GM23338 (cell line): ENCODE data around the gene CDR2L. TPM values are rescaled to one million over a fixed set of nuclear protein-coding genes. Genes with fewer than 3 reads are reported as not detected.

Experiments
- ATAC-seq: fragments of 200-7000 bp; cut with Tn5 transposase; 3 replicates; pipeline ENCODE4 v1.9.1; 2020
- DNase-seq: peaks from one replicate; pipeline ENCODE4 v3.0.0-alpha.2; 2015; ENCODE audit warnings: low spot score
- H2AFZ ChIP-seq: fragments of 200-600 bp; sonication (generic); 2 replicates; pipeline ENCODE4 v1.8.0; 2016; ENCODE audit warnings: antibody characterized with exemption, mild to moderate bottlenecking, moderate library complexity
- H3F3A ChIP-seq: fragments of 200-600 bp; sonication (generic); replicated peaks from 2 replicates; pipeline ENCODE4 v1.8.0; 2017; ENCODE audit warnings: antibody characterized with exemption, mixed run types, low read depth
- H3K27ac ChIP-seq: fragments of 200-600 bp; sonication (generic); 2 replicates; pipeline ENCODE4 v1.6.1; 2016; ENCODE audit warnings: low read depth
- H3K27me3 ChIP-seq: fragments of 200-600 bp; sonication (generic); 2 replicates; pipeline ENCODE4 v1.8.0; 2016; ENCODE audit warnings: mild to moderate bottlenecking, mixed run types, moderate library complexity; ENCODE audit not compliant: insufficient read depth
- H3K36me3 ChIP-seq: fragments of 200-600 bp; sonication (generic); 2 replicates; pipeline ENCODE4 v1.8.0; 2016; ENCODE audit warnings: mild to moderate bottlenecking; ENCODE audit not compliant: insufficient read depth
- H3K4me1 ChIP-seq: fragments of 200-600 bp; sonication (generic); 2 replicates; pipeline ENCODE4 v1.8.0; 2016; ENCODE audit warnings: mild to moderate bottlenecking, moderate library complexity; ENCODE audit not compliant: insufficient read depth
- H3K4me2 ChIP-seq: fragments of 200-600 bp; sonication (generic); 2 replicates; pipeline ENCODE4 v1.7.1; 2017; ENCODE audit warnings: mixed run types
- H3K4me3 ChIP-seq: fragments of 200-600 bp; sonication (generic); 2 replicates; pipeline ENCODE4 v1.6.1; 2016; ENCODE audit warnings: mixed run types
- H3K79me2 ChIP-seq: fragments of 200-600 bp; sonication (generic); replicated peaks from 2 replicates; pipeline ENCODE4 v1.8.0; 2017; ENCODE audit warnings: mild to moderate bottlenecking; ENCODE audit not compliant: insufficient read depth
- H3K9me2 ChIP-seq: fragments of 200-600 bp; sonication (generic); 2 replicates; pipeline ENCODE4 v1.8.0; 2017; ENCODE audit not compliant: insufficient read depth
- H4K20me1 ChIP-seq: fragments of 200-600 bp; sonication (generic); replicated peaks from 2 replicates; pipeline ENCODE4 v1.8.0; 2017; ENCODE audit warnings: mild to moderate bottlenecking; ENCODE audit not compliant: insufficient read depth
- H3K27ac Mint-ChIP-seq: 2 replicates; pipeline ENCODE4 v1.8.0; 2020; ENCODE audit warnings: inconsistent platforms, mild to moderate bottlenecking, moderate library complexity, mixed read lengths
- H3K27me3 Mint-ChIP-seq: 3 replicates; pipeline ENCODE4 v1.8.0; 2022; ENCODE audit warnings: low read depth, mild to moderate bottlenecking, moderate library complexity, mixed read lengths, inconsistent platforms; ENCODE audit not compliant: insufficient read depth, poor library complexity
- H3K36me3 Mint-ChIP-seq: 3 replicates; pipeline ENCODE4 v1.8.0; 2021; ENCODE audit warnings: low read depth, mild to moderate bottlenecking, inconsistent platforms, moderate library complexity, mixed read lengths
- H3K4me1 Mint-ChIP-seq: 3 replicates; pipeline ENCODE4 v1.8.0; 2020; ENCODE audit warnings: mild to moderate bottlenecking, inconsistent platforms, mixed read lengths
- H3K4me3 Mint-ChIP-seq: 3 replicates; pipeline ENCODE4 v1.8.0; 2021; ENCODE audit warnings: moderate library complexity, mild to moderate bottlenecking, inconsistent platforms, mixed read lengths
- H3K9me3 Mint-ChIP-seq: 3 replicates; pipeline ENCODE4 v1.8.0; 2020; ENCODE audit warnings: moderate library complexity, mild to moderate bottlenecking, inconsistent platforms, mixed read lengths
- CREB1 ChIP-seq: fragments of 250-450 bp; sonication (Bioruptor Pico); IDR thresholded peaks from 2 replicates; pipeline ENCODE4 v1.5.0; 2020; ENCODE audit warnings: low read depth, mild to moderate bottlenecking, moderate library complexity
- CTCF ChIP-seq, 2 experiments: fragments of 200-600 bp in 1 of 2; sonication (generic) in 1 of 2; conservative IDR thresholded peaks; 2 replicates each; pipeline versions ENCODE4 v1.5.1 to v1.6.1; 2016 to 2017; ENCODE audit warnings: antibody characterized with exemption in 2 of 2, low read depth in 2 of 2, mild to moderate bottlenecking in 2 of 2, moderate library complexity in 1 of 2
- EZH2 ChIP-seq: fragments of 200-600 bp; sonication (generic); IDR thresholded peaks from one replicate; pipeline ENCODE4 v1.8.0; 2017; ENCODE audit warnings: antibody characterized with exemption, mild to moderate bottlenecking, low read depth; ENCODE audit not compliant: unreplicated experiment
- EZH2phosphoT487 ChIP-seq: fragments of 200-600 bp; sonication (generic); IDR thresholded peaks from one replicate; pipeline ENCODE4 v1.8.1; 2018; ENCODE audit warnings: antibody characterized with exemption; ENCODE audit not compliant: unreplicated experiment
- JUNB ChIP-seq: IDR thresholded peaks from one replicate; pipeline ENCODE4 v1.6.1; 2016; ENCODE audit warnings: antibody characterized with exemption; ENCODE audit not compliant: unreplicated experiment
- NANOG ChIP-seq: IDR thresholded peaks from 2 replicates; pipeline ENCODE4 v1.6.1; 2016; ENCODE audit warnings: antibody characterized with exemption, borderline replicate concordance
- POLR2AphosphoS5 ChIP-seq: IDR thresholded peaks from 2 replicates; pipeline ENCODE4 v1.6.1; 2016; ENCODE audit warnings: antibody characterized with exemption, low read depth
- STAT1 ChIP-seq: IDR thresholded peaks from one replicate; pipeline ENCODE4 v1.6.1; 2016; ENCODE audit warnings: antibody characterized with exemption; ENCODE audit not compliant: unreplicated experiment
- ZNF114 ChIP-seq: fragments of 250-450 bp; sonication (Bioruptor Pico); IDR thresholded peaks from 2 replicates; pipeline ENCODE4 v1.5.0; 2020; ENCODE audit warnings: mild to moderate bottlenecking, moderate library complexity
- ZNF331 ChIP-seq: fragments of 250-450 bp; sonication (Bioruptor Pico); IDR thresholded peaks from 2 replicates; pipeline ENCODE4 v1.5.0; 2020; ENCODE audit warnings: low read depth, mild to moderate bottlenecking, moderate library complexity
- ZNF462 ChIP-seq: fragments of 250-450 bp; sonication (Bioruptor Pico); IDR thresholded peaks from 2 replicates; pipeline ENCODE4 v1.5.0; 2020; ENCODE audit warnings: mild to moderate bottlenecking, moderate library complexity
- polyA plus RNA-seq: library from polyadenylated mRNA; unstranded; fragments of >200 nt; fragmentation: Nextera tagmentation; extraction: Ambion mirVana; gene quantifications from 2 replicates; pipeline ENCODE4 v1.2.1, GENCODE V29; 2016
- total RNA-seq: library from RNA; depleted of rRNA; stranded (reverse); fragments of >200 nt; shearing (Covaris generic); gene quantifications from 2 replicates; pipeline ENCODE4 v1.2.3, GENCODE V29; 2014
- TF ChIP-seq, protein P1 (sequence below): IDR thresholded peaks from one replicate; pipeline ENCODE4 v1.6.1; 2018; ENCODE audit warnings: antibody characterized with exemption; ENCODE audit not compliant: unreplicated experiment

Gene CDR2L
- total and polyA plus RNA-seq, 2 experiments from 2014 or later = 17.7 to 35.8 TPM

GRCh38 chr17:74945543-74945942 lies 41.9 kb upstream of the CDR2L start (continued):
- TF ChIP-seq CREB1 (CRISPR knock-in tag) = no peak
- TF ChIP-seq EZH2phosphoT487 = no peak
- TF ChIP-seq CTCF (conservative IDR thresholded peaks at IDR 0.05; ENCODE audit: low read depth in 2 of 2) = no peak
- no peak for TF ChIP-seq ZNF114
- TF ChIP-seq, protein P1, sequence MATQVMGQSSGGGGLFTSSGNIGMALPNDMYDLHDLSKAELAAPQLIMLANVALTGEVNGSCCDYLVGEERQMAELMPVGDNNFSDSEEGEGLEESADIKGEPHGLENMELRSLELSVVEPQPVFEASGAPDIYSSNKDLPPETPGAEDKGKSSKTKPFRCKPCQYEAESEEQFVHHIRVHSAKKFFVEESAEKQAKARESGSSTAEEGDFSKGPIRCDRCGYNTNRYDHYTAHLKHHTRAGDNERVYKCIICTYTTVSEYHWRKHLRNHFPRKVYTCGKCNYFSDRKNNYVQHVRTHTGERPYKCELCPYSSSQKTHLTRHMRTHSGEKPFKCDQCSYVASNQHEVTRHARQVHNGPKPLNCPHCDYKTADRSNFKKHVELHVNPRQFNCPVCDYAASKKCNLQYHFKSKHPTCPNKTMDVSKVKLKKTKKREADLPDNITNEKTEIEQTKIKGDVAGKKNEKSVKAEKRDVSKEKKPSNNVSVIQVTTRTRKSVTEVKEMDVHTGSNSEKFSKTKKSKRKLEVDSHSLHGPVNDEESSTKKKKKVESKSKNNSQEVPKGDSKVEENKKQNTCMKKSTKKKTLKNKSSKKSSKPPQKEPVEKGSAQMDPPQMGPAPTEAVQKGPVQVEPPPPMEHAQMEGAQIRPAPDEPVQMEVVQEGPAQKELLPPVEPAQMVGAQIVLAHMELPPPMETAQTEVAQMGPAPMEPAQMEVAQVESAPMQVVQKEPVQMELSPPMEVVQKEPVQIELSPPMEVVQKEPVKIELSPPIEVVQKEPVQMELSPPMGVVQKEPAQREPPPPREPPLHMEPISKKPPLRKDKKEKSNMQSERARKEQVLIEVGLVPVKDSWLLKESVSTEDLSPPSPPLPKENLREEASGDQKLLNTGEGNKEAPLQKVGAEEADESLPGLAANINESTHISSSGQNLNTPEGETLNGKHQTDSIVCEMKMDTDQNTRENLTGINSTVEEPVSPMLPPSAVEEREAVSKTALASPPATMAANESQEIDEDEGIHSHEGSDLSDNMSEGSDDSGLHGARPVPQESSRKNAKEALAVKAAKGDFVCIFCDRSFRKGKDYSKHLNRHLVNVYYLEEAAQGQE = no peak
- TF ChIP-seq NANOG = no peak
- TF ChIP-seq JUNB = no peak

- Mint-ChIP-seq H3K9me3 (no peaks in the 10 kb centered on the region), H3K36me3 (no peaks in the 10 kb centered on the region), H3K4me1 (peaks cover 13% of the 10 kb centered on the region), H3K27me3 (peaks cover 14% of the 10 kb centered on the region), H3K4me3 (no peak overlapping the region), H3K27ac (no peak overlapping the region)
- ATAC-seq = no peak
- no peak overlapping the region for H3K4me3 ChIP-seq
- H3K4me2 ChIP-seq = no peak overlapping the region
- H3K4me1 ChIP-seq = 0 out of 2 replicates have a peak, but pooled peaks cover 4% of the 10 kb centered on the region
- no peak overlapping the region for H2AFZ ChIP-seq
- H3K79me2 ChIP-seq = no peaks in the 10 kb centered on the region
- H3K27ac ChIP-seq = no peak overlapping the region
- TF ChIP-seq JUNB (no peak), POLR2AphosphoS5 (no peak), ZNF331 (no peak), CTCF (conservative IDR thresholded peaks at IDR 0.05; ENCODE audit: low read depth in 2 of 2) (no peak), EZH2 (no peak), NANOG (no peak), EZH2phosphoT487 (no peak), ZNF462 (CRISPR knock-in tag) (no peak), ZNF114 (no peak), STAT1 (no peak)
- no peaks in the 10 kb centered on the region for H4K20me1 ChIP-seq
- H3K9me2 ChIP-seq = no peaks in the 10 kb centered on the region
- H3K36me3 ChIP-seq = no peaks in the 10 kb centered on the region
- DNase-seq = no peak
- no peaks in the 10 kb centered on the region for H3K27me3 ChIP-seq
- no peaks in the 10 kb centered on the region for H3F3A ChIP-seq
These were observed 40.8 kb upstream of the CDR2L start for GRCh38 chr17:74946641-74947040.
